ENCODE results near the gene ZNF438. TPM values are rescaled to one million over a fixed set of nuclear protein-coding genes. Genes with fewer than 3 reads are reported as not detected.

Gene ZNF438
- total RNA-seq, 1 experiment from 2014 or later, result 8.4 TPM

- CTCF ChIA-PET, result no interaction called here
- Mint-ChIP-seq H3K36me3 (ENCODE audit: insufficient read depth, unreplicated experiment) (peaks cover 23% of the 10 kb centered on the region), H3K4me1 (ENCODE audit: insufficient read depth, unreplicated experiment) (no peaks in the 10 kb centered on the region), H3K9me3 (ENCODE audit: unreplicated experiment) (no peaks in the 10 kb centered on the region), H3K4me3 (ENCODE audit: unreplicated experiment) (no peak overlapping the region), H3K27ac (ENCODE audit: low read depth, unreplicated experiment) (no peak overlapping the region), H3K27me3 (ENCODE audit: insufficient read depth, unreplicated experiment) (no peaks in the 10 kb centered on the region)
- POLR2A ChIA-PET, result no interaction called here
- no peak for DNase-seq (ENCODE audit: unreplicated experiment)
- no peak for TF ChIP-seq CTCF (IDR thresholded peaks at IDR 0.05; ENCODE audit: unreplicated experiment)
- intact Hi-C loops (cut with micrococcal nuclease), result no loop called here
- BruUV-seq (replicated peaks), result no TSS peak
These were observed 102.9 kb downstream of the ZNF438 start for GRCh38 chr10:30928742-30929141.

DNA sequence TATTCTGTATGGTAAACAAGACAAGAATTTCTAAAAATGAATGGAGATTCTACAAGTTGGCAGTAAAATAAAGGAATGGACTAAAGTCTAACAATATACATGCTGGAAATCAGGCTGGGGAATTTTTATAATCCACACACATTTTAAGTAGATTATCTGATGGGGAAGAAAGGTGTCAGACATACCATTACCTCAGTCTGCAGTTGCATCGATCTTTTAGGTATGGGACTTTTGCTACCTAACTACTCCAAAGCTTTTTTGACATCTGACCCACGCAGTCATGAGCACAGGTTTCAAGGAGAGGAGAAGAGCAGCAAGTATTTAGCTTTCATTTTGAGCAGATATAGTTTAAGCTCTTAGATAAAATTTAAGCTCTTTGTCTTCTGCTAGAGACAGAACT, 113.0 kb downstream of the ZNF438 start:
- intact Hi-C loops (cut with micrococcal nuclease), result loop anchor here (10.0 kb wide), 1 partner anchor 66 kb away; no protein-coding TSS in a partner anchor
- ChIA-PET POLR2A (no interaction called here), CTCF (interaction anchor here (0.5 kb wide), 1 partner anchor 35 kb away, joined by 3 read pairs; no protein-coding TSS in a partner anchor)
- DNase-seq (ENCODE audit: unreplicated experiment), result no peak
- no peak overlapping the region for H3K4me3 Mint-ChIP-seq (ENCODE audit: unreplicated experiment)
- no peaks in the 10 kb centered on the region for H3K27me3 Mint-ChIP-seq (ENCODE audit: insufficient read depth, unreplicated experiment)
- no peaks in the 10 kb centered on the region for H3K36me3 Mint-ChIP-seq (ENCODE audit: insufficient read depth, unreplicated experiment)
- H3K9me3 Mint-ChIP-seq (ENCODE audit: unreplicated experiment), result peaks cover 6% of the 10 kb centered on the region
- H3K4me1 Mint-ChIP-seq (ENCODE audit: insufficient read depth, unreplicated experiment), result peaks cover 8% of the 10 kb centered on the region
- no TSS peak for BruUV-seq (replicated peaks)
- H3K27ac Mint-ChIP-seq (ENCODE audit: low read depth, unreplicated experiment), result no peak overlapping the region
- no peak for TF ChIP-seq CTCF (IDR thresholded peaks at IDR 0.05; ENCODE audit: unreplicated experiment)

GRCh38 chr10:30917789-30918188, 113.9 kb downstream of the ZNF438 start:
- ChIA-PET POLR2A (no interaction called here), CTCF (no interaction called here)
- intact Hi-C loops (cut with micrococcal nuclease), result loop anchor here (10.0 kb wide), 1 partner anchor 67 kb away; no protein-coding TSS in a partner anchor
- peaks cover 8% of the 10 kb centered on the region for H3K4me1 Mint-ChIP-seq (ENCODE audit: insufficient read depth, unreplicated experiment)
- no peaks in the 10 kb centered on the region for H3K36me3 Mint-ChIP-seq (ENCODE audit: insufficient read depth, unreplicated experiment)
- H3K27ac Mint-ChIP-seq (ENCODE audit: low read depth, unreplicated experiment), result no peak overlapping the region
- TF ChIP-seq CTCF (IDR thresholded peaks at IDR 0.05; ENCODE audit: unreplicated experiment), result no peak
- BruUV-seq (replicated peaks), result no TSS peak
- no peak for DNase-seq (ENCODE audit: unreplicated experiment)
- no peak overlapping the region for H3K4me3 Mint-ChIP-seq (ENCODE audit: unreplicated experiment)
- H3K27me3 Mint-ChIP-seq (ENCODE audit: insufficient read depth, unreplicated experiment), result no peaks in the 10 kb centered on the region
- H3K9me3 Mint-ChIP-seq (ENCODE audit: unreplicated experiment), result peaks cover 6% of the 10 kb centered on the region

GRCh38 chr10:30917067-30917466, 114.6 kb downstream of the ZNF438 start:
- Mint-ChIP-seq H3K9me3 (ENCODE audit: unreplicated experiment) (peaks cover 6% of the 10 kb centered on the region), H3K4me3 (ENCODE audit: unreplicated experiment) (no peak overlapping the region), H3K4me1 (ENCODE audit: insufficient read depth, unreplicated experiment) (peaks cover 8% of the 10 kb centered on the region), H3K27ac (ENCODE audit: low read depth, unreplicated experiment) (no peak overlapping the region), H3K36me3 (ENCODE audit: insufficient read depth, unreplicated experiment) (no peaks in the 10 kb centered on the region), H3K27me3 (ENCODE audit: insufficient read depth, unreplicated experiment) (no peaks in the 10 kb centered on the region)
- ChIA-PET POLR2A (no interaction called here), CTCF (interaction anchor here (0.7 kb wide), 1 partner anchor 277 kb away, joined by 3 read pairs; no protein-coding TSS in a partner anchor)
- BruUV-seq (replicated peaks), result no TSS peak
- TF ChIP-seq CTCF (IDR thresholded peaks at IDR 0.05; ENCODE audit: unreplicated experiment), result no peak
- intact Hi-C loops (cut with micrococcal nuclease), result loop anchor here (10.0 kb wide), 1 partner anchor 68 kb away; no protein-coding TSS in a partner anchor
- no peak for DNase-seq (ENCODE audit: unreplicated experiment)
